Astrocyte of the spinal cord (primary cell): ENCODE measurements around the gene ARHGEF18.
"Not testable (repeated sequence)": the region's sequence is repeated elsewhere in the genome, so short reads cannot be mapped to it uniquely, and the experiment has no call there.

ENCODE experiments used
- DNase-seq: peaks from one replicate; pipeline ENCODE4 v3.0.0; 2011; ENCODE audit warnings: low read depth, low spot score
- H3K4me3 ChIP-seq: 2 replicates; pipeline ENCODE4 v1.5.1; 2011; ENCODE audit warnings: low read depth, mild to moderate bottlenecking, low read length, moderate library complexity
- CTCF ChIP-seq: IDR thresholded peaks from 2 replicates; pipeline ENCODE4 v1.5.1; 2012; ENCODE audit warnings: low read depth, mild to moderate bottlenecking, low read length, inconsistent platforms
- in situ Hi-C: cut with HindIII; loops from 2 replicates; pipeline ENCODE4 v1.10.0; 2017; ENCODE audit warnings: low sequenced_read_pairs

Gene ARHGEF18

GRCh38 chr19:7356899-7357627 lies 8.3 kb downstream of the ARHGEF18 start:
- TF ChIP-seq CTCF = no peak
- H3K4me3 ChIP-seq = no peak overlapping the region
- no peak for DNase-seq
- in situ Hi-C loops = no loop called here

DNA sequence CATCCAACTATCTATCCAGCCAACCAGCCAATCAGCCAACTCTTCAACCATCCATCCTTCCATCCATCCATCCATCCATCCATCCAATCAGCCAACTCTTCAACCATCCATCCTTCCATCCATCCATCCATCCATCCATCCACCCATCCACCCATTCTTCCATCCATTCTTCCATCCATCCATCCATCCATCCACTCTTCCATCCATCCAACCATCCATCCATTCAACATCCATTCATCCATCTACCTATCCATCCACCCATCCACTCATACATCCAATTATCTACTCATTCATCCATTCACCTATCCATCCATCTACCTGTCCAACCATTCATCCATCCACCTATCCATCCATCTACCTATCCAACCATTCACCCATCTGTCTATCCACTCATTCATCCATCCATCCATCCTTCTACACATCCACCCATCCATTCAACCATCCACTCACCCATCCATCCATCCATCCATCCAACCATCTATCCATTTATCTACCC lies 9.4 kb downstream of the ARHGEF18 start:
- no peak overlapping the region for H3K4me3 ChIP-seq
- in situ Hi-C loops = no loop called here

GRCh38 chr19:7360393-7360984 lies 11.8 kb downstream of the ARHGEF18 start:
- no peak overlapping the region for H3K4me3 ChIP-seq
- TF ChIP-seq CTCF = no peak
- no peak for DNase-seq
- in situ Hi-C loops = no loop called here

More for the DNA sequence above, 9.4 kb downstream of the ARHGEF18 start:
- no peak for DNase-seq
- TF ChIP-seq CTCF = no peak

DNA sequence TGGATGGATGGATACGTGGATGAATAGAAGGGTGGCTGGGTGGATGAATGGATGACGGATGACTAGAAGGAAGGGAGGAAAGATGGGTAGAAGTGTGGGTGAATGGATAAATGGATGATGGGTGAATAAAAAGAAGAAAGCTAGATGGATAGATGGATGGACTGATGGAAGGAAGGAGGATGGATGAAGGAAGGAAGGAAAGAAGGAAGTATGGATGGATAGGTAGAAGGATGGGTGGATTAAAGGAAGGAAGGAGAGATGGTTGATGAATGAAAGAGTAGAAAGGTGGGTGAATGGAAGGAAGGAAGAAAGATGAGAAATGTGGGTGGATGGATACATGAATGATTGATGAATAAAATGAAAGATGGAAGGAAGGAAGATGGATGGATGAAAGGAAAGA lies 14.5 kb downstream of the ARHGEF18 start:
- no peak for DNase-seq
- TF ChIP-seq CTCF = no peak
- in situ Hi-C loops = no loop called here
- H3K4me3 ChIP-seq = no peak overlapping the region

DNA sequence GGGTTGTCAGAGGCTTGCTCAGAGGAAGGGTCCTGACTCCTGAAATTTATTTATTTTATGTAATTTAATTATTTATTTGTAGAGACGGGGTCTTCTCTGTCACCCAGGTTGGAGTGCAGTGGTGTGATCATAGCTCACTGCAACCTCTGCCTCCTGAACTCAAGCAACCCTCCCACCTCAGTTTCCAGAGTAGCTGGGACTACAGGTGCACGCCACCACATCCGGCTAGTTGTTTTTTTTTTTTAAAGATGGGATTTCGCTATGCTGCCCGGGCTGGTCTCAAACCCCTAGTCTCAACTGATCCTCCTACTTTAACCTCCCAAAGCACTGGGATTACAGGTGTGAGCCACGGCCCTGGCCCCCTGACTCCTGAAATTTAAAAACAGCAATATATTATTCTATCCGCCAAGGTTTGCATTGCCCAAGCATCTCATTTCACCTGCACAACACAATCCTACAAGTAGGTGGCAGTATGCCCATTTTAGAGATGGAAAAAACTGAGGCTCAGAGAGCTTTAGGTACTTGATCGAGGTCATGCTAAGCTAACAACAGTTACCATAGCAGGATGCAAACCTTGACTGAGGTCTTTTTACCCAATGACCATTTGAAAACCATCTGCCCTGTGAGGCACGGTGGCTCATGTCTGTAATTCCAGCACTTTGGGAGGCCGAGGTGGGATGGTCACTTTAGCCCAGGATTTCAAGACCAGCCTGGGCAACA lies 18.1 kb downstream of the ARHGEF18 start:
- in situ Hi-C loops = no loop called here
- H3K4me3 ChIP-seq = no peak overlapping the region
- peak; percentile 36 for DNase-seq
- TF ChIP-seq CTCF = peak; percentile 37

DNA sequence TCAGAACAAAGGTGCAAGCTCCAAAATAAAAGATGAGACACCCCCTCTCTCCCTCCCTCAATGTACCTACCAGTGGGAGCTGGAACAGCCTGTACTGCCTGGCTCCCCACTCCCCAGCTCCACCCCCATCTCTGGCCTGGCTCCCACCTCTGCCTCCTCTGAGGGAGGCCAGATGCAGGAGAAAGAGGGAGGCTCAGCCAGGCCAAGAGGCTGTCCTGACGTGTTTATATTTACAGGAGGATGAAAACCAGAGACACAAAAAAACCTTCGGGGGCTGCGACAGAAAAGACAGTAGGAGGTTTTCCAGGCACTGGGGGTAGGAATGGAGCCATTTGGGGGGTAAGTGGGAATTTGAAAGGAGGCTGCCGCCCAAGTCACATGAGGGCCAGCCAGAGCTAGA lies 19.7 kb downstream of the ARHGEF18 start:
- H3K4me3 ChIP-seq = no peak overlapping the region
- in situ Hi-C loops = no loop called here

DNA sequence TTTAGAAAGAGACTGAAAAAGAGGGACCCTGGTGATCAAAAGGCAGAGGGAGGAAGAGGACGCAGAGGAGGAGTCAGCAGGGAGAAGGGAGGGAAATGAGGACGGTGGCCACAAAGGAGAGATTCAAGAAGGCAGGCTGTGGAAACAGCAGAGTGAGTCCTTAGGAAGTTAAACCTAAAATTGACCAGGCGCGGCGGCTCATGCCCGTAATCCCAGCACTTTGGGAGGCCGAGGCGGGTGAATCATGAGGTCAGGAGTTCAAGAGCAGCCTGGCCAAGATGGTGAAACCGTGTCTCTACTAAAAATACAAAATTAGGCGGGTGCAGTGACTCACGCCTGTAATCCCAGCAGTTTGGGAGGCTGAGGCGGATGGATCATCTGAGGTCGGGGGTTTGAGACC lies 20.1 kb downstream of the ARHGEF18 start:
- DNase-seq = peak; percentile 29
- H3K4me3 ChIP-seq, in situ Hi-C loops: not testable (repeated sequence)

More for the DNA sequence above, 19.7 kb downstream of the ARHGEF18 start:
- no peak for TF ChIP-seq CTCF
- no peak for DNase-seq
